SJCRH30 (cell line): ENCODE measurements around the gene RAPGEF5. TPM values are rescaled to one million over a fixed set of nuclear protein-coding genes. Genes with fewer than 3 reads are reported as not detected.

Experiments
- DNase-seq, 2 experiments: peaks; one replicate each; pipeline ENCODE4 v3.0.0-alpha.2; 2015 to 2020
- H3K27ac ChIP-seq: fragments of 250-450 bp; sonication (Bioruptor Pico); 2 replicates; pipeline ENCODE4 v1.5.1; 2020; ENCODE audit warnings: mild to moderate bottlenecking, moderate library complexity
- H3K27me3 ChIP-seq: fragments of 250-450 bp; sonication (Bioruptor Pico); 2 replicates; pipeline ENCODE4 v1.5.1; 2020; ENCODE audit warnings: mild to moderate bottlenecking, moderate library complexity
- H3K36me3 ChIP-seq: fragments of 250-450 bp; sonication (Bioruptor Pico); 2 replicates; pipeline ENCODE4 v1.5.1; 2020; ENCODE audit warnings: mild to moderate bottlenecking, moderate library complexity
- H3K4me1 ChIP-seq: fragments of 250-450 bp; sonication (Bioruptor Pico); 2 replicates; pipeline ENCODE4 v1.5.1; 2020; ENCODE audit warnings: mild to moderate bottlenecking, moderate library complexity
- H3K4me3 ChIP-seq: fragments of 250-450 bp; sonication (Bioruptor Pico); 2 replicates; pipeline ENCODE4 v1.5.1; 2020; ENCODE audit warnings: mild to moderate bottlenecking, moderate library complexity
- H3K9me3 ChIP-seq: fragments of 250-450 bp; sonication (Bioruptor Pico); replicated peaks from 2 replicates; pipeline ENCODE4 v1.5.1; 2020; ENCODE audit warnings: mild to moderate bottlenecking, moderate library complexity
- total RNA-seq: library from RNA; depleted of rRNA; stranded (reverse); fragments of >200 nt; shearing (Covaris generic); gene quantifications from 2 replicates; pipeline ENCODE4 v1.2.3, GENCODE V29; 2014

The RAPGEF5 gene
- total RNA-seq, 1 experiment from 2014 or later: 0.14 TPM

DNA sequence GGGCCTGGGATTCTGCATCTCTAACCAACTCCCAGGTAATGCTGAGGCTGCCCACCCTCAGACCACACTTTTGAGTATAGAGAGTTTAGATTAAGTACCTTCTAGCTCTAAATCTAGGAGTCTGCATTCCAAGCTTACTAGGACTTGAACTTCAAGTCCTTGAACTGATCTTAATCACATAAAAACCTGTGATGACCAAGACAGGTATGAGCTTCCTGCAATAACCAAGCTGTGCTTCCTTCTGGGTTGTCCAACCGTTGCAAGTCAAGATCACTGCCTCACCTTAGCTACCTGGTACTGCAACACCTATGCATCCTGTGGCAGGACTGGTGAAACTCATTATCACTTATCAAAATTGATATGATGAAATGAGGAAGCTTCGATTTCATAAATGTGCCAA lies 32.9 kb upstream of the RAPGEF5 start:
- Histone ChIP-seq H3K27me3 (no peaks in the 10 kb centered on the region), H3K4me1 (no peaks in the 10 kb centered on the region), H3K36me3 (no peaks in the 10 kb centered on the region), H3K4me3 (no peak overlapping the region), H3K9me3 (no peaks in the 10 kb centered on the region), H3K27ac (no peak overlapping the region)
- no peak for DNase-seq

DNA sequence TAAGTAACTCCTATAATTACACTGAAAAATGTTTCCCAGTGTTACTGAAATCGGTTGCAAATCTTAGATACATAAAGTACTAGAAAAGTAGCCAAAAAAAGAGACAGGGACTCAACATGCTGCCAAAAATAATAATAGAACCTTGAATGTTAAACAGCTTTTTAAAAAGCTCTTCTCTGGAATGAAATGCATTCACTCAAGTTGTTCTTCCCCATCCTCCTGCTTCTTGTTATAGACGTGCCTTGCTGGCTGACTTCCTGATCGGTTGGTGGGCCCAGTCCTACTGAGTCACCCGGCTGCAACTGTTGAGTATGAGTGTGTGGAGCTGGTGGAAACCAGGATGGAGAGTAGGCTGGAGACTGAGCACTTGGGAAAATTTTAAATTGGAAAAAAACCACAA lies 30.6 kb upstream of the RAPGEF5 start:
- no peak for DNase-seq
- Histone ChIP-seq H3K27ac (no peak overlapping the region), H3K4me3 (no peak overlapping the region), H3K9me3 (no peaks in the 10 kb centered on the region), H3K4me1 (no peaks in the 10 kb centered on the region), H3K36me3 (no peaks in the 10 kb centered on the region), H3K27me3 (no peaks in the 10 kb centered on the region)

DNA sequence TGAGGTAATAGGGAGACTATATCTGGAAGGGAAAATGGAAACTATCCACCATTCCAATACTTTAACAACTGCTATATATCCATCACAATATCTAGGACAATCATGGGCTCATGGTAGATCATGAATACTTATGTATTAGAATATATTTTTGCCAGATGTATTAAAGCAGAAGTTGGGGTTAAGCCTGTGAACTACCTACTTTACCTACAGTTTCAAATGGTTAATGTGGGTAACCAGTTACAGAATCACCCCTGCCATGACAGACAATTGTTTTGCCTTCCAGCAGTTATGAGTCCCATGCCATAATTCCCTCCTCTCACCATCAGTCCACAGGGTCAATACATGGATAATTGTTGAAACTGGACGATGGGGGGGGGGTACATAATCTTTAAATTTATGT lies 29.9 kb upstream of the RAPGEF5 start:
- Histone ChIP-seq H3K36me3 (no peaks in the 10 kb centered on the region), H3K4me1 (no peaks in the 10 kb centered on the region), H3K27ac (no peak overlapping the region), H3K27me3 (no peaks in the 10 kb centered on the region), H3K4me3 (no peak overlapping the region), H3K9me3 (no peaks in the 10 kb centered on the region)
- no peak for DNase-seq

DNA sequence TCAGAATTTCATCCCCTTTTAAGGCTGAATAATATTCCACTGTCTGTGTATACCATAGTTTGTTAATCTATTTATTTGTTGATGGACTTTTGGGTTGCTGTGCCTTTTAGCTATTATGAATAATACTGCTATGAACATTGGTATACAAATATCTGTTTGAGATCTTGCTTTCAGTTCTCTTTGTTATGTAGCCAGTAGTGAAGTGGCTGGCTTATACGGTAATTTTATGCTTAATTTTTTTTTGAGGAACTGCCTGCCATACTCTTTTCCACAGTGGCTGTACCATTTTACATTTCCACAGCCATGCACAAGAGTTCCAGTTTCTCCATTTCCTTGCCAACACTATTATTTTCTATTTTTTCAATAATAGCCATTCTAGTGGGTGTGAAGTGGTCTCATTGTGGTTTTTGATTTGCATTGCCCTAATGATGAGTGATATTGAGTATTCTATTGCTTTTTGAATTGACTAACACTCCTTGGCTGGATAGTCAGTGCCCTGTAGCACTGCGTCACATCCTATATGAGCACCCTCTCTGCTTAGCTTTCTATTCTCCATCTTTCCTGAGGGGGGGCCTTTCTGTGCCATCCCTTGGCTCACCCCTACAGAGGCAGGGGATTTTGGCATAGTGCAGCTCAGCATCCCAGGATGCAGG lies 29.4 kb upstream of the RAPGEF5 start:
- Histone ChIP-seq H3K27me3 (no peaks in the 10 kb centered on the region), H3K27ac (no peak overlapping the region), H3K36me3 (no peaks in the 10 kb centered on the region), H3K4me3 (no peak overlapping the region), H3K4me1 (no peaks in the 10 kb centered on the region), H3K9me3 (no peaks in the 10 kb centered on the region)
- no peak for DNase-seq

DNA sequence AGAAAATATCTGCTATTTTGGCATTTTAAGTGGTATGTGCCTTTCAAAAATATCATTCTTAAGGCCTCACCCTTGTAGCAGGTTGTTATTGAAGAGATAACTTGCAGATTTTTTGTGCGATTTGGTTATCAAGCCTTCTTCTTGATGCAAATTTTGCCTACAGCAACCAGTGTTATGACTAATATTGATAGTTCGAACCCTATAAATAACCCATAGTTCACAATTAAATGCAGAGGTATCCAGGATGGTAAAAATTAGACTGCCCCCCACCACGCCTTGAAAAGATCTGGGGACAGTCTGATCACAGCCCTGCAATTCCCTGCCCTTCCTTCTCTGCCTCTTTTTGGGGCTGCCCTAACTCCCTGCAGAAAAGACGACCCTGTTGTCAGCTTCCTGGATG lies 28.4 kb upstream of the RAPGEF5 start:
- no peaks in the 10 kb centered on the region for H3K36me3 ChIP-seq
- no peaks in the 10 kb centered on the region for H3K4me1 ChIP-seq
- H3K9me3 ChIP-seq: no peaks in the 10 kb centered on the region
- H3K27me3 ChIP-seq: no peaks in the 10 kb centered on the region
- no peak overlapping the region for H3K4me3 ChIP-seq
- no peak overlapping the region for H3K27ac ChIP-seq
- DNase-seq: no peak

DNA sequence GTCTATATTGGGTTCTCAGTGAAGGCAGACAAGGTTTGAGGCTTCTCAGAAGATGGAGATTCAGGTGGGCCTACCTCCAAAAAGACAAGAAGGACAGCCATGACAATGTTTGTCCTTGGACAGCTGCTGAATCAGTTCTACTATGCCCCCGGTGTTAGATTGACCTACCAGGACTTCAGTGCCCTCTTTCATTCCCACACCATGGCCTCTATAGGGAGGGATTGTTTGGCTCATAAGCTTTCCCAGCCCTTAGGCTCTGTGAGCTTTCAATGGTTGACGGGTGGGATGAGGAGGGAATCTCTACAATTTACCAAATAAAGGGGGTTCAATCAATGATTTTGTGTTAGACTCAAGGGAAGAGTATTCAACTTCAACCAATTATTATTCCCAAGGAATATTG lies 23.4 kb upstream of the RAPGEF5 start:
- H3K4me1 ChIP-seq: no peaks in the 10 kb centered on the region

DNA sequence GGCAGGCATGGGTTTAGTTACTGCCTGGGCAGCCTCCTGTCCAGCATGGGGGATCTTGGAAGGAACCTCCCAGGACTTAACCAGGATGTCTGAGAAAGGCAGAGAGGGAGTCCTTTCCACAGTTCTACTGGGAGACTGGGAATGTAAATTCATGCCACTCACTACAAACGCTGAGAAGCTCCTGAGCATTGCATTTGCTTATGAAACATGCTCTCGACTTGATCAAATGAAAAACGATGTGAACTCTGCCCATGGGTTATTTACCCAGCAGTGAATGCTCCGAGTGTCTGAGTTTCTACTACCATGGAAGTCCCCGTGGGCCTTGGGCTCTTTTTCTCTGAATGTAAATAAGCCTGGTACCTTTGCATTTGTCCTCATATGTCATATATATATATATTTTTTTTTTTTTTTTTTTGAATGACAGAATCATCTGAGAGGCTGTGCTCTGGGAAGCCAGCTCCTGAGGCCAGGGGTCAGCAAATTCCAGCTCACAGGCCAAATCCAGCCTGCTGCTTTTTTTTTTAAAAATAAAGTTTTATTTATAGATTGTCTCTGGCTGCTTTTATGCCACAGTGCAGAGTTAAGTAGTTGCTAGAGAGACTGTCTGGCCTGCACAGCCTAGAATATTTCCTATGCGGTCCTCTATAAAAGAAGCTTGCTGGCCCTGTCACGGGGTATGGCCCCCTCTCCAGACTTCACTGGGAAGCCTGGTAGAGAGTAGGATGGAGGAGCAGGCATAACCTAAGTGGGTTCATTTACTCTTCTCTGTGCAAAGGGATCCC lies 21.4 kb upstream of the RAPGEF5 start:
- H3K36me3 ChIP-seq: no peaks in the 10 kb centered on the region
- H3K4me3 ChIP-seq: no peak overlapping the region
- 0 out of 2 replicates have a peak, but pooled peaks cover 8% of the 10 kb centered on the region for H3K27me3 ChIP-seq
- H3K4me1 ChIP-seq: no peaks in the 10 kb centered on the region
- no peak for DNase-seq
- no peaks in the 10 kb centered on the region for H3K9me3 ChIP-seq
- no peak overlapping the region for H3K27ac ChIP-seq

More for the DNA sequence above, 23.4 kb upstream of the RAPGEF5 start:
- DNase-seq: no peak
- Histone ChIP-seq H3K9me3 (no peaks in the 10 kb centered on the region), H3K4me3 (no peak overlapping the region), H3K27ac (no peak overlapping the region), H3K36me3 (no peaks in the 10 kb centered on the region), H3K27me3 (0 out of 2 replicates have a peak, but pooled peaks cover 8% of the 10 kb centered on the region)

DNA sequence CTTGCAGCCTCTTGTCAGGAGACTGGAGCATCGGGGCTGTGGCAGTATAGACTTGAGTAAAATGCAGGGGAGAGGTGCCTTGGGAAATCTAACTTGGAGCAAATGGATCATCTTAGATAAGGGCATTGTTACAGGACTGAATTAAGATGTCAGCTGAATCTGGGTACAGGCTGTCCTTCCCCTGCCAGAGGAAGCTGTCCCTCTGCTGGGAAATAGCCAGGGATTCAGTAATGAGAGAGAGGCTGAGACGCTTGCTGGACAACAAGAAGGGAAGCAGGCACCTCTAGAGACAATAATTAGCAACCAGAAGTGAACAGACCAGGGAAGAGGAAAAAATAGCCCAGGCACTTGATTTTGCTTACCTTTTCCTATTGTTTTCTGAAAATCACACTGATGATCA lies 20.7 kb upstream of the RAPGEF5 start:
- no peak overlapping the region for H3K27ac ChIP-seq
- no peaks in the 10 kb centered on the region for H3K4me1 ChIP-seq
- no peaks in the 10 kb centered on the region for H3K9me3 ChIP-seq
- DNase-seq: no peak
- H3K4me3 ChIP-seq: no peak overlapping the region
- H3K27me3 ChIP-seq: 0 out of 2 replicates have a peak, but pooled peaks cover 8% of the 10 kb centered on the region
- H3K36me3 ChIP-seq: no peaks in the 10 kb centered on the region

DNA sequence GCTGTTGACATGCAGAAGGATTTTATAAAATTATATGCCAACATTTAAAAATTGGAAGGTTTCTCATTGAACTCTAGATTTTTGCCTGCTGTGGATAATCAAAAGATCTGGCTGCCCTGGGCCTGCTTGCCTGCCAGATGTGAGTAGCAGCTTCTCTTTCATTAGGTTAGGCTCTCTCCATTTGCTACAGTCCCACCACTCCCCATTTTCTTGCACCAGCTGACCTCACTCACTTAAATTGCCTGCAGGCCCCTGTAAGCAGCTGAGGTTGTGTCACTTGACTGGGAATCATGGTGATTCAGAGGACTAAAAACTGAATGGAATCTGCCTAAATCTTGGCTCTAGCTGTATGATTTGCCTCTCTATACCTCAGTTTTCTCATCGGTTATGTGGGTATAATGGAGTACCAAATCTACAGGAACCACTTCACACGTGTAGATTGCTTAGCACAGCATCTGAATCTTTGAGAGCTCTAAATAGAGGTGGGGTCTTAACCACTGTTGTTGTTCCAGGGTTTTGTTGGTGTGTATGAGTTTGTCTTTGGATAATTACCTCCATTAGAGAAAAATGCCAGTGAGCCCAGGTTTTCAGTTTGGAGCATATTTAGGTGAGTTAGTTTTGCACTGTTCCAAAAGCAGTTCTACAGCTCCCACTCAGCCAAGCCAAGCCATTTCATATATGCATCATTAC lies 18.6 kb upstream of the RAPGEF5 start:
- Histone ChIP-seq H3K4me1 (no peaks in the 10 kb centered on the region), H3K9me3 (no peaks in the 10 kb centered on the region), H3K27ac (no peak overlapping the region), H3K36me3 (no peaks in the 10 kb centered on the region), H3K27me3 (peaks cover 16% of the 10 kb centered on the region; the same call in 1 of the 2 replicates), H3K4me3 (no peak overlapping the region)
- no peak for DNase-seq

DNA sequence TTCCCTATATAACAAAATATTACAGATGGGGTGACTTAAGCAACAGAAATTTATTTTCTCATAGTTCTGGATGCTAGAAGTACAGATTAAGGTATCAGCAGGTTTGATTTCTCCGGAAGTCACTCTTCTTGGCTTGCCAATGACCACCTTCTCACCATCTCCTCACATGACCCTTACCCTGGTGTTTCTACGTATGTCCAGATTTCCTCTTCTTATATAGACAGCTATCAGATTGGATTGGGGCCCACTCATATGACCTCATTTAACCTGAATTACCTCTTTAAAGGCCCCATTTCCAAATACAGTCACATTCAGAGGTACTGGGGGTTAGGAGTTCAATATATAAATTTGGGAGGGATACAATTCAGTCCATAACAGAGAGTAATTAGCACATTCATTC lies 17.0 kb upstream of the RAPGEF5 start:
- Histone ChIP-seq H3K9me3 (no peaks in the 10 kb centered on the region), H3K36me3 (no peaks in the 10 kb centered on the region), H3K4me3 (no peak overlapping the region), H3K27ac (no peak overlapping the region), H3K27me3 (peaks cover 18% of the 10 kb centered on the region; the same call in 1 of the 2 replicates), H3K4me1 (no peaks in the 10 kb centered on the region)
- DNase-seq: no peak

DNA sequence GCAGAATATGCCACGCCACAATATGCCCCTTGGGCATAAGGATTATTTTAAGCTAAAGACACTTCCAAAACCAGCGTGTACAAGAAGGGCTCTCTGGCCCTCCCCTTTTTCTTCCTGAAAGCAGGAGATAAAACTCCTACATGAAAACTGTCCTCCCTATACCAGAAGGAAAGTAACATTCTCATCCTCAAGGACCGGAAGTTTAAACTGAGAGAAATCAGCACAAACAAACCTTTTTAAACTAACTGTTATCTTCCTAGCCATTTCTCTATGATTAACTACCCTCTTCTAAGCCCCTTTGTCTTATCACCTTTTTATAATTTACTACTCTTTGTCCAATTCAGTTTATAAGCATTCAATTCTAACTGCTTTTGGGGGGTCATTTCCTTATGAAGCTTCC lies 16.4 kb upstream of the RAPGEF5 start:
- H3K27me3 ChIP-seq: peaks cover 18% of the 10 kb centered on the region; the same call in 1 of the 2 replicates

DNA sequence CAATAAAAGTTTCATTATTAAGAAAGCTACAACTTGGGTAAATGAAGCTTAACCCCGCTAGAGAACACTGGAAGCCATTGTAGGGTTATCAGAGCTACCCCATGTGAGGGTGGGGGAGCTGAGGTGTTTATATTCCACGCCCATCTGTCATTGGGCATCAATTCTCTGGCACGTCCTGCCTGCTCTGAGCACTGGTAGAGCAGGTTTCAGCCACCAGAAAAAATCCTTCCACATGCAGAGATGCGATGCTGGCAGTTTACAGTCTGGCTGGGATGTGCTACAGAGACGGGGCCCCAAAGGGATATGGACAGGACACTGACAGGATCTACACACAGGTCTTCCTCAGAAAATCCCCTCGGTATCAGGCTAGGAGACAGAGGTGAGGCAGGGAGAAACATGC lies 15.9 kb upstream of the RAPGEF5 start:
- Histone ChIP-seq H3K9me3 (no peaks in the 10 kb centered on the region), H3K27me3 (peaks cover 18% of the 10 kb centered on the region; the same call in 1 of the 2 replicates), H3K36me3 (no peaks in the 10 kb centered on the region), H3K27ac (no peak overlapping the region), H3K4me3 (no peak overlapping the region), H3K4me1 (no peaks in the 10 kb centered on the region)
- DNase-seq: no peak

More for the DNA sequence above, 16.4 kb upstream of the RAPGEF5 start:
- DNase-seq: no peak
- Histone ChIP-seq H3K9me3 (no peaks in the 10 kb centered on the region), H3K4me1 (no peaks in the 10 kb centered on the region), H3K4me3 (no peak overlapping the region), H3K27ac (no peak overlapping the region), H3K36me3 (no peaks in the 10 kb centered on the region)

DNA sequence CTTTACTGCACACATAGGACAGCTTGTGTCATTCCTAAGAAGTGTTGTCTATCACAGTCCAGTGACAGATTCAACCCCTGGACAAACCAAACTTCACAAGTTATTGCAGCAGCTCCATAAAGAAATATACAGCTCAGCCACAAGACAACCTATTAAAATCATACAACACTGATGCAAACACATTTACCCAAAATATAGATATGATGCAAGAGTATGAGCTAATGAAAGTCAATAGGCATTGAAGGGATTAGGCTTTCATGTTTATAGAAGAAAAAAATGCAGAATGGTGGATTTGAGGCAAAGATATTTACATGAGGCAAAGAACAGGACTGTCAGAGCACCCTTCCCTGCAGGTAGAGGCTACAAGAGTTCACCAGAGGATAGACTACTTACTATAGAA lies 14.9 kb upstream of the RAPGEF5 start:
- DNase-seq: no peak

DNA sequence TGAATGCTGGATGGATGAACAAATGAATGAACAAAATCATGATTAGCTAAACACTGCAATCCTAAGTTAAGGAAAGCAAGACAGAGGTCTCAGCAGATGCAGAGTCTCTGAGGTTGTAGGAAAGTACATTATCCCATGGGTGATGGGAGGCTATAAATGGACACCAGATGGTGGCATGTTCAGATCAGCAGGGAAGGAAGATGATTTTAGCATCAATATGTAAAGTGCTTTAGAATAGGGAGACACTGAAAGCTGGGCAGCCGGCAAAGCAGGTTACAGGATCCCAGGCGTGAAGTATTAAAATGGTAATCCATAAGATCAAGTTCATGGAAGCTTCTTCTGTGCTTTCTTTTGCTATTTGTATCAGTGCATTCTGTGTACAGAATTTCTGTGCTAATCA lies 7.9 kb upstream of the RAPGEF5 start:
- H3K36me3 ChIP-seq: no peaks in the 10 kb centered on the region
- no peak overlapping the region for H3K4me3 ChIP-seq
- DNase-seq: no peak
- no peaks in the 10 kb centered on the region for H3K27me3 ChIP-seq
- H3K27ac ChIP-seq: no peak overlapping the region
- H3K9me3 ChIP-seq: no peaks in the 10 kb centered on the region
- H3K4me1 ChIP-seq: no peaks in the 10 kb centered on the region

More for the DNA sequence above, 14.9 kb upstream of the RAPGEF5 start:
- Histone ChIP-seq H3K36me3 (no peaks in the 10 kb centered on the region), H3K9me3 (no peaks in the 10 kb centered on the region), H3K27ac (no peak overlapping the region), H3K4me1 (no peaks in the 10 kb centered on the region), H3K4me3 (no peak overlapping the region), H3K27me3 (peaks cover 18% of the 10 kb centered on the region; the same call in 1 of the 2 replicates)

DNA sequence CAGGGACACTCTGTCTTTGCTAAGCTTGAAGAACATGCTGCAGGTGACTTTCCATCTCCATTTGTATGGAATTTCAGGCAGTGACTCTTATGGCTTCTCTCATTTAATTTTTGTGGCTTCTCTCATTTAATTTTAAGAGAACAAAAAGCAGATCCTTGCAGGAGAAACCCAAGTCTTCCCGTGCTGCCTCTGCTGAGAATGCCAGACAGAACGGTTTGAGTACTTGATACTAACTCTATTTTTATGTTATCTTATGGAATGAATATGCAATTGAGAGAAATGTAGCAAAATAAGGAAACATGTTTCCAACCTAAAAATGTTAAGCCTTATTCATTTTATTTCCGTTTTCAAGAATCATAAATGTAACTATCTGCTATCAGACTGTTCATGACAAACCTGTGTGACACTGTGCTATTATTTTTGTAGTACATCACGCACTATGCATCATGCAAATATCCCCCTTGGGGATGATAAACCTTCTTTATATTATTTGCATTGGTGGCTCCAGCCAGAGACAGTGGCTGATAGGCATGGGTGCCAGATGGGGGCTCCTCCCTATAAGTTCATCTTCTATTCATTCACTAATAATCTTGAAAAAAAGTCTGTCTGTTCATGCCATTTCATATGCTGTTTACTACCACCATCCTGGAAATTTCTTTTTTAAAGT lies 6.9 kb upstream of the RAPGEF5 start:
- H3K27ac ChIP-seq: no peak overlapping the region
- no peak for DNase-seq
- no peak overlapping the region for H3K4me3 ChIP-seq
- no peaks in the 10 kb centered on the region for H3K27me3 ChIP-seq
- no peaks in the 10 kb centered on the region for H3K9me3 ChIP-seq
- H3K4me1 ChIP-seq: no peaks in the 10 kb centered on the region
- no peaks in the 10 kb centered on the region for H3K36me3 ChIP-seq
